ENCODE data around the gene ISOC2. TPM values are rescaled to one million over a fixed set of nuclear protein-coding genes. Genes with fewer than 3 reads are reported as not detected.

ISOC2 gene
- total RNA-seq, 6 experiments from 2014 or later, result 60.1 to 81.4 (median 66.8) TPM

- no peaks in the 10 kb centered on the region; the same call in 1 of the 2 replicates for H3K27me3 Mint-ChIP-seq (ENCODE audit: insufficient read depth)
- no peak for DNase-seq
- H3K36me3 Mint-ChIP-seq (ENCODE audit: low read depth), result no peaks in the 10 kb centered on the region
- no peaks in the 10 kb centered on the region for H3K9me3 Mint-ChIP-seq
- peaks cover 51% of the 10 kb centered on the region for H3K4me1 Mint-ChIP-seq (ENCODE audit: low read depth)
- no peak for TF ChIP-seq CTCF (IDR thresholded peaks at IDR 0.05)
- no peak within 1 kb of the TSS for H3K4me3 Mint-ChIP-seq
- H3K27ac Mint-ChIP-seq, result no peak within 1 kb of the TSS
Measured at GRCh38 chr19:55464662-55465054, 3.2 kb upstream of the ISOC2 start, which contains the start of gene C19orf85. TSS of gene C19orf85 (minus strand) at chr19:55464751. CDS start at chr19:55464554, 197 bp downstream.

- H3K27me3 Mint-ChIP-seq (ENCODE audit: insufficient read depth), result no peaks in the 10 kb centered on the region; the same call in 1 of the 2 replicates
- no peaks in the 10 kb centered on the region for H3K36me3 Mint-ChIP-seq (ENCODE audit: low read depth)
- H3K27ac Mint-ChIP-seq, result no peak overlapping the region
- no peak for TF ChIP-seq CTCF (IDR thresholded peaks at IDR 0.05)
- no peak for DNase-seq
- no peak overlapping the region for H3K4me3 Mint-ChIP-seq
- no peaks in the 10 kb centered on the region for H3K9me3 Mint-ChIP-seq
- H3K4me1 Mint-ChIP-seq (ENCODE audit: low read depth), result peaks cover 54% of the 10 kb centered on the region
Measured at GRCh38 chr19:55464039-55464661, 2.7 kb upstream of the ISOC2 start.

- H3K4me3 Mint-ChIP-seq, result no peak overlapping the region
- no peak for DNase-seq
- TF ChIP-seq CTCF (IDR thresholded peaks at IDR 0.05), result no peak
- no peaks in the 10 kb centered on the region for H3K9me3 Mint-ChIP-seq
- H3K36me3 Mint-ChIP-seq (ENCODE audit: low read depth), result no peaks in the 10 kb centered on the region
- H3K4me1 Mint-ChIP-seq (ENCODE audit: low read depth), result peaks cover 54% of the 10 kb centered on the region
- no peak overlapping the region for H3K27ac Mint-ChIP-seq
- H3K27me3 Mint-ChIP-seq (ENCODE audit: insufficient read depth), result no peaks in the 10 kb centered on the region; the same call in 1 of the 2 replicates
Measured at GRCh38 chr19:55463583-55464031, 2.2 kb upstream of the ISOC2 start.

GRCh38 chr19:55462722-55463121 is 1.3 kb upstream of the ISOC2 start:
- H3K9me3 Mint-ChIP-seq, result no peaks in the 10 kb centered on the region
- H3K4me3 Mint-ChIP-seq, result peak overlapping the region; percentile 94
- TF ChIP-seq CTCF (IDR thresholded peaks at IDR 0.05), result no peak
- H3K4me1 Mint-ChIP-seq (ENCODE audit: low read depth), result peaks cover 48% of the 10 kb centered on the region
- no peaks in the 10 kb centered on the region for H3K36me3 Mint-ChIP-seq (ENCODE audit: low read depth)
- no peaks in the 10 kb centered on the region; the same call in 1 of the 2 replicates for H3K27me3 Mint-ChIP-seq (ENCODE audit: insufficient read depth)
- no peak overlapping the region; the same call in 1 of the 2 replicates for H3K27ac Mint-ChIP-seq
- no peak for DNase-seq

GRCh38 chr19:55461974-55462626 is 658 bp upstream of the ISOC2 start:
- H3K27me3 Mint-ChIP-seq (ENCODE audit: insufficient read depth), result no peaks in the 10 kb centered on the region; the same call in 1 of the 2 replicates
- no peak for TF ChIP-seq CTCF (IDR thresholded peaks at IDR 0.05)
- H3K27ac Mint-ChIP-seq, result peak overlapping the region; percentile 82

More at GRCh38 chr19:55461974-55462626, 658 bp upstream of the ISOC2 start:
- H3K9me3 Mint-ChIP-seq, result no peaks in the 10 kb centered on the region
- DNase-seq, result no peak
- peaks cover 42% of the 10 kb centered on the region for H3K4me1 Mint-ChIP-seq (ENCODE audit: low read depth)
- H3K36me3 Mint-ChIP-seq (ENCODE audit: low read depth), result no peaks in the 10 kb centered on the region
- peak overlapping the region; percentile 94 for H3K4me3 Mint-ChIP-seq

All from HFFc6 (cell line).